Measurements from ENCODE around the gene SH2D6.

DNA sequence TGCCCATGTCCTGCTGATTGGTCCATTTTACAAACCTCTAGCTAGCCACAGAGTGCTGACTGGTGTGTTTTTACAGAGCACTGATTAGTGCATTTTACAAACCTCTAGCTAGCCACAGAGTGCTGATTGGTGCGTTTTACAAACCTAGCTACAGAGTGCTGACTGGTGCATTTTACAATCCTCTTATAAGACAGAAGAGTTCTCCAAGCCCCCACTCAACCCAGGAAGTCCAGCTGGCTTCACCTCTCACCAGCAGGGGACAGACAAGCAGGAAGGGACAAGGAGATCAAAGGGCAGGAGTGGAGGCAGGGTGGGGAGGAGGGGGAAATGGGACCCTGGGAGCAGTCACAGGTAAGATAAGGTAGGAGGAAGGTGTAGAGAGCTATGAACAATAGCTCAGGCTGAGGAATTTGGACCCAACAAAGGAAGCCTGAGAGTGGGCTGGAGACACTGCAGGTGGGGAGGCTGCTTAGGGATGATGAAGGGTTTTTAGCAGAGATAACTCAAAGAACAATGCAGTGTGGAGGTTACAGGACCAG is 37.1 kb downstream of the SH2D6 start:
- TF ChIP-seq, protein P1, sequence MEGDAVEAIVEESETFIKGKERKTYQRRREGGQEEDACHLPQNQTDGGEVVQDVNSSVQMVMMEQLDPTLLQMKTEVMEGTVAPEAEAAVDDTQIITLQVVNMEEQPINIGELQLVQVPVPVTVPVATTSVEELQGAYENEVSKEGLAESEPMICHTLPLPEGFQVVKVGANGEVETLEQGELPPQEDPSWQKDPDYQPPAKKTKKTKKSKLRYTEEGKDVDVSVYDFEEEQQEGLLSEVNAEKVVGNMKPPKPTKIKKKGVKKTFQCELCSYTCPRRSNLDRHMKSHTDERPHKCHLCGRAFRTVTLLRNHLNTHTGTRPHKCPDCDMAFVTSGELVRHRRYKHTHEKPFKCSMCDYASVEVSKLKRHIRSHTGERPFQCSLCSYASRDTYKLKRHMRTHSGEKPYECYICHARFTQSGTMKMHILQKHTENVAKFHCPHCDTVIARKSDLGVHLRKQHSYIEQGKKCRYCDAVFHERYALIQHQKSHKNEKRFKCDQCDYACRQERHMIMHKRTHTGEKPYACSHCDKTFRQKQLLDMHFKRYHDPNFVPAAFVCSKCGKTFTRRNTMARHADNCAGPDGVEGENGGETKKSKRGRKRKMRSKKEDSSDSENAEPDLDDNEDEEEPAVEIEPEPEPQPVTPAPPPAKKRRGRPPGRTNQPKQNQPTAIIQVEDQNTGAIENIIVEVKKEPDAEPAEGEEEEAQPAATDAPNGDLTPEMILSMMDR (IDR thresholded peaks at IDR 0.05; ENCODE audit: poor library complexity, severe bottlenecking), result no peak
- TF ChIP-seq, protein P2, sequence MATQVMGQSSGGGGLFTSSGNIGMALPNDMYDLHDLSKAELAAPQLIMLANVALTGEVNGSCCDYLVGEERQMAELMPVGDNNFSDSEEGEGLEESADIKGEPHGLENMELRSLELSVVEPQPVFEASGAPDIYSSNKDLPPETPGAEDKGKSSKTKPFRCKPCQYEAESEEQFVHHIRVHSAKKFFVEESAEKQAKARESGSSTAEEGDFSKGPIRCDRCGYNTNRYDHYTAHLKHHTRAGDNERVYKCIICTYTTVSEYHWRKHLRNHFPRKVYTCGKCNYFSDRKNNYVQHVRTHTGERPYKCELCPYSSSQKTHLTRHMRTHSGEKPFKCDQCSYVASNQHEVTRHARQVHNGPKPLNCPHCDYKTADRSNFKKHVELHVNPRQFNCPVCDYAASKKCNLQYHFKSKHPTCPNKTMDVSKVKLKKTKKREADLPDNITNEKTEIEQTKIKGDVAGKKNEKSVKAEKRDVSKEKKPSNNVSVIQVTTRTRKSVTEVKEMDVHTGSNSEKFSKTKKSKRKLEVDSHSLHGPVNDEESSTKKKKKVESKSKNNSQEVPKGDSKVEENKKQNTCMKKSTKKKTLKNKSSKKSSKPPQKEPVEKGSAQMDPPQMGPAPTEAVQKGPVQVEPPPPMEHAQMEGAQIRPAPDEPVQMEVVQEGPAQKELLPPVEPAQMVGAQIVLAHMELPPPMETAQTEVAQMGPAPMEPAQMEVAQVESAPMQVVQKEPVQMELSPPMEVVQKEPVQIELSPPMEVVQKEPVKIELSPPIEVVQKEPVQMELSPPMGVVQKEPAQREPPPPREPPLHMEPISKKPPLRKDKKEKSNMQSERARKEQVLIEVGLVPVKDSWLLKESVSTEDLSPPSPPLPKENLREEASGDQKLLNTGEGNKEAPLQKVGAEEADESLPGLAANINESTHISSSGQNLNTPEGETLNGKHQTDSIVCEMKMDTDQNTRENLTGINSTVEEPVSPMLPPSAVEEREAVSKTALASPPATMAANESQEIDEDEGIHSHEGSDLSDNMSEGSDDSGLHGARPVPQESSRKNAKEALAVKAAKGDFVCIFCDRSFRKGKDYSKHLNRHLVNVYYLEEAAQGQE (IDR thresholded peaks at IDR 0.05; ENCODE audit: borderline replicate concordance), result no peak
- TF ChIP-seq TAF1 (IDR thresholded peaks at IDR 0.05; ENCODE audit: low read depth) (no peak), EP300 (conservative IDR thresholded peaks at IDR 0.05; ENCODE audit: poor library complexity, severe bottlenecking) (no peak)
